GM15510 (cell line): ENCODE data around the gene GLUD1.
A peak's percentile ranks its signal among the peaks of the same experiment; 100 is the strongest.

ENCODE experiments used
- POLR2A ChIP-seq: IDR thresholded peaks from 3 replicates; pipeline ENCODE4 v1.6.1; 2011; ENCODE audit warnings: borderline replicate concordance; ENCODE audit not compliant: insufficient read length; ENCODE audit errors: extremely low read depth

Gene GLUD1

DNA sequence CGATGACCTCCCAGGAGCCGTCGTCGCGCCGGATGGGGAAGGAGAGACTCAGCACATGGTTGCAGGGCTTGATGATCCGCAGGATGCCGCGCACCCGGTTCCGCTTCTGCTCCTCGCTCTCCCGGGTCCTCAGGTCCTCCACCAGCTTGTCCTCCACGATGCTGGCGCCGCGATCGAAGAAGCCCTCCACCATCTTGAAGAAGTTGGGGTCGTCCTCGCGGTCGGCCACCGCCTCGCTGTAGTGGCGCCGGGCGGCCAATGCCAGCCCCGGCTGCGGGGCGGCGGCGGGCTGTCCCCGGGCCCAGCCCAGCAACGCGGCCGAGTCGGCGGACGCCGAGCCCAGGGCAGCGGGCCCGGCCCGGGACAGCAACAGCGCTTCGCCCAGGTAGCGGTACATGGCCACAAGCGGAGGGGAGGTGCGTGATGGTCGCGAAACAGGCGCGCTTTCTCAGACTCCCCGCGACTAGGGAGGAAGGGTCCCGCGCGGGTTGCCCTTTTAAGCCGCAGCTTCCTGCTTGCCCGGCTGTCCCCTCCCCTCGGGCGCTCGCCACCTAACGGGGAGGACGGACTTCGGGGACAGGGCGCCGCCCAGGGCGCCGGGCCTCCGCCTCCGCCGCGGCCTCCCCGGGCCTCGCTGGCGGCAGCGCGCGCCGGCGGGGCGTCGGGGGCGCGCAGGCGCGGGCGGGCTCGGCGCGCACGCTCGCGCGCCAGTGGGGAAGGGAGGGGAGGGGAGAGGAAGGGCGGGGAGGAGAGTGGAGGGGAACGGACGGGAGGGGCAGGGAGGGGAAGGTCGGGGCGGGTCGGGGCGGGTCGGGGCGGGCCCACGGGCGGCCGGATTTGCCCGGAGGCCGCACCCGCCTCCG, at the start of gene GLUD1, which contains the start of gene SHLD2:
GLUD1 (minus strand) TSS at position 471 of the 863 bp plus-strand sequence; CDS start at position 397, 74 bp downstream.
SHLD2 (plus strand) TSS at position 834 of the 863 bp plus-strand sequence. CDS start 56,149 bp downstream, outside the sequence.
- TF ChIP-seq POLR2A: peak; percentile 78

GRCh38 chr10:87105446-87106124, 10.9 kb upstream of the GLUD1 start:
- TF ChIP-seq POLR2A: no peak

GRCh38 chr10:87101996-87102395, 7.4 kb upstream of the GLUD1 start:
- TF ChIP-seq POLR2A: no peak

DNA sequence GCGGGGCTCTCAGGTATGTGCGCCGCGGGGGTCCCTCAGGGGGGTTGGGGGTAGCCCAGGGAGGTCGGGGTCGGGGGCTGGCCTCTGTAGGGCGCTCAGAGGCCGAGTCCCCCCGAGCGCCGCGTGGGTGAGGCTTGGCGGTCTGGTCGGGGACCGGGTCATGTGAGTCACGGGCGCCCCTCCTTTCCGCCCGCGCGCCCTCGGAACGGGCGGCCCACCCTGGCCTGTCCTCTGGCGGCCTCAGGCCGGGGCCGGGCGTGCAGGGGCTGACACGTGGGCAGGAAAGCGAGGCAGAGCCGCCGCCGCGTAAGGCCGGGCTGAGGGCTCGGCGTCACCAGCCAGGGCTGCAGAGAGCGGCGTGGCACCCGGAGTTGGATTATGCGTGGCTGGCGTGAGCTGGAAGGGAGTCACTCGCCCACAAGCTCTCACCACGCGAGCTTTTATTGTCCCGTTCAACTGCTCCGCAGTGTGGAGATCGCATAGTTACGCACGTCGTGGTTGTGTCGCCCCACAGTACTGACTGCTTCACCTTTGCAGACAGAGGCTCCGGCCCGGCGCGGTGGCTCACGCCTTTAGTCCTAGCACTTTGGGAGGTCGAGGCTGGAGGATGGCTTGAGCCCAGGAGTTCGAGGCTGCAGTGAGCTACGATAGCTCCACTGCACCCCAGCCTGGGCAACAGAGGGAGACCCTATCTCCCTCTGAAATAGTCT, 748 bp upstream of the GLUD1 start:
- TF ChIP-seq POLR2A: peak; percentile 66

- TF ChIP-seq POLR2A: peak; percentile 24
Measured at GRCh38 chr10:87093632-87094372, 841 bp downstream of the GLUD1 start.

DNA sequence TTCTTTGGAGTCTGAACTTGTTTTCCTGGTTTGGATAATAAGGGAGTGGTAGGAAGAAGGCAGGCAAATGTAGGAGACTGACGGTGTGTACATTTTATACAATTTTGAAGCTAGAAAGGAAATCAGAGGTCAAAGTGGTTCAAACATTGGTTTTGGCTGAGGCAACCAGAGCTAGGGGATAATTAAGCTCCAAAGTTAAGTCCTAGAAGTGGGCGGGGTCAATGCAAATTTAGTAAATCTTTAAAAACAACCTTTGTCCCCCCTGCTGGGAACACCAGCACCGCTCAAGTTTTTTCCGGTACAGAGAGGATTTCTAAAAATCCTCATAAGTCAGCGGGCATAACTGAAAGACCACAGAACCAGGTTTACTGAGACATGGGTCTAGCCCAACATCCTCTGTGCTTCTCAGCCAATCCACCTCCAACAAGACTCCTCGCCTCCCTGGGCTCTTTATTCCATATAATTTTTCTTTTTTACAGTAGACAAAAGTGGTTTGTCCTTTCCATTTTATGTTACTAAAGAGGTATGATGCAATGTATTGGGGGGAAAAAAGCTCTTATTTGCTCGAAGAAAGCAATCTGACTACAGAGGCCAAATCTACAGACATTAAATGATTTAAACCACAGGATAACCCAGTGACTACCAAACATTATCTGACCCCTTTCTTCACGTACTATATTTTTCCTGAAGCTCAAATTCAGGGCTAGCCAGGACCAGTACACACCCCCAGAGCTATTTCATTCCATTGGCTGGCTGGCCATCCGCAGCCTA, 1.6 kb downstream of the GLUD1 start:
- TF ChIP-seq POLR2A: no peak

DNA sequence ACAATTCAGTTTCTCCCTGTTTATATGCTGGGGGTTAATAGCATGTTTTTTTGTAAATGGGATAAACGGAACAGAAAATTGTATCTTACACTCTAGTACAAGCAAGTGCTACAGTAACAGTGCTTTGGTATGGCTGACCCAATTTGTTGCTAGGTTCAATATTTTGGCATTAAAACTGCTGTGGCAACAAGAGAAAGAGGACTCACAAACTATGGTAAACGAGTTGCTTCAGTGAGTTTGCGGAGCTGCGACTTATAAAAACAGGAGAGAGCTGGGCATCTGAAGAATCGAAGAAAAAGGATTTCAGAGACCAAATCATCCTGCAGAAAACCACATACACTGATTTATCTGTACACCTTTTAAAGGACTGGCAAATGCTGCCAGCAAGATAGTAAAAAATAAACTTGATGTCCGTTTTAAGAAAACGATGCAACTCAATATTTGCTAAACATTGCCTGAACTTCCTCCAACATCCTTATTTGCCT, 2.2 kb downstream of the GLUD1 start:
- TF ChIP-seq POLR2A: no peak

- TF ChIP-seq POLR2A: no peak
Measured at GRCh38 chr10:87090779-87091178, 3.9 kb downstream of the GLUD1 start.

DNA sequence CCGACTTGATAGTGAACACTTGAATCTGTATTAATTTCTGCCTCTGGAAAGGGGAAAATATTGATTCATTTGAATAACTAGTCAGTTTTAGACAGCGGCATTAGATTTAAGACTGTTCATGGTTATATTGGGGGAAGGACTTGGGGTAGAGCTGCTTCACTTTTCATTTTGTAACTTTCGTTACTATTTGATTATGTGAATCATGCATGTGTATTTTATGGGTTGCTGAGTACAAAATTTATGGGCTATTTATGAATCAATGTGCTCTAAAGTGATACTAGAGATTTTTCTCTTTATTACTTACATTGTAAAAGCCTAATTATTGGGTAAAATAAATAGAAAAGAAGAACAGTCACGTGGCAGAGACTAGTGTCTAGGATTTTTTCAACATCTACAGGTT, 4.9 kb downstream of the GLUD1 start:
- TF ChIP-seq POLR2A: no peak

DNA sequence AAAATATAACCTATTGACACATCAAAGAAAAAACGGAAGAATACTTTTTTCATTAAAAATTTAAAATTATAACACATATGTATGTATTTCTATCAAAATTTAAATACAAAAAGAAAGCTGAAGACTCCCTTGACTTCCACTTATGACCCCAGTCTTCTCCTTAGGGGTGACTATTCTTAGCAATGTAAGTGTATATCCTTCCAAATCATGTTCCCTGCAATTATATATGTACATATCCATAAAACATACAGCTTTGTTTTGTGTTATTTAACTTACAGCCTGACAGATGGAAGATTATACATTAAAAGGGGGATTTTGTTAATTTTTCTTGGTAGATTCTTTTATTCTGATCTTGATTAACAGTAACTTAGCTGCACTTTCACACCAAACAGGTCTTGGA, 9.1 kb downstream of the GLUD1 start:
- no peak for TF ChIP-seq POLR2A

DNA sequence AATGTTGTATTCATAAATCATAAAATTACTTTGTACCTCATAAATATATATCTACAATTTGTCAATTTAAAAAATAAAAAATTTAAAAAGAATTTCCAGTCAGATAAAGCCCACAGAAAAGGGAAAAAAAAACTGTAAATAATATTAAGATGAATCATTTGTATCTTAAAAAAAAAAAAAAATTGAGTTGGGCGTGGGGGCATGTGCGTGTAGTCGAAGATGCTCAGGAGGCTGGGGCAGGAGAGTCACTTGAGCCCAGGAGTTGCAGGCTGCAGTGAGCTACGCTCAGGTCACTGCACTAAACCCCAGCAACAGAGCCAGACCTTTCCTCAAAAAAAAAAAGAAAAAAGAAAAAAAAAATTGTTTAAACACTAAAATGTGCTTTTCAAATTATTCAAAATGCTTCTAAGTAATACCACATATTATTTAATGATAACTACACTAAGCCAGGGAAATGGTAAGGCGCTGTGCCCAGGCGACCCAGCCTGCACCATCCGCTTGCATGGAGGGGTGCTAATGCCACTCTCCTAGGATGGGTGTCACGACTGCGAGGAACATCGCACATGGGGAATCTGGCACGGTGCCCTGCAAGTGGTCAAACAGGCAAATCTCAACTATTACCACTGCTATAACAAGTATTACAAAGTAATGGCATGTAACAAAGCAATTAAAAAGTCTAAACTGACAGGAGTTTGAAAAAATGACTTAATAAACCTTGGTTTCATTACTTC, 15.4 kb downstream of the GLUD1 start:
- no peak for TF ChIP-seq POLR2A

GRCh38 chr10:87072449-87072848, 22.2 kb downstream of the GLUD1 start:
- TF ChIP-seq POLR2A: no peak

GRCh38 chr10:87068281-87068680, 26.4 kb downstream of the GLUD1 start:
- TF ChIP-seq POLR2A: no peak

- no peak for TF ChIP-seq POLR2A
Measured at GRCh38 chr10:87066865-87067264, 27.8 kb downstream of the GLUD1 start.

DNA sequence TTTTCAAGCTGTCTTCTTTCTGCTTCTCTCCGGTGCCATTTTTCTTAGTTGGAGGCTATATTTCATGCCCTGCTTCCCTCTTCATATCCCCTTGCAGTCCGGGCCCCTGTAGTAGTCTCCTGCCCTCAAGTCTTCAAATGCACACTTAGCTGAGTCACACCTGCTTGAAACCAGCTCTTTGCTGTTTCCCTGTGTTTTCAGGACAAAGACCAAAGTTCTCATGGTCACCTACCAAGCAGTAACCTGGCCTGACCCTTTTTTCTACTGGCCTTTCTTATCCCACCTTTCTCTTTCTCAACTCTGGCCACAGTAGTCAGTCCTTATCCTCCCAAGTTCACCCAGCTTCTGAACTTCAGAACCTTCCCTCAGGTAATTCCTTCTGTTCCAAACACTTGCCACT, 28.5 kb downstream of the GLUD1 start:
- TF ChIP-seq POLR2A: no peak
